GM19023 (cell line): ENCODE data around the gene PPP1R14D.

Experiments used
- ATAC-seq: cut with Tn5 transposase; IDR thresholded peaks from one replicate; pipeline ENCODE4 v1.9.1; 2021; ENCODE audit warnings: mild to moderate bottlenecking, moderate library complexity; ENCODE audit not compliant: unreplicated experiment

The PPP1R14D gene

DNA sequence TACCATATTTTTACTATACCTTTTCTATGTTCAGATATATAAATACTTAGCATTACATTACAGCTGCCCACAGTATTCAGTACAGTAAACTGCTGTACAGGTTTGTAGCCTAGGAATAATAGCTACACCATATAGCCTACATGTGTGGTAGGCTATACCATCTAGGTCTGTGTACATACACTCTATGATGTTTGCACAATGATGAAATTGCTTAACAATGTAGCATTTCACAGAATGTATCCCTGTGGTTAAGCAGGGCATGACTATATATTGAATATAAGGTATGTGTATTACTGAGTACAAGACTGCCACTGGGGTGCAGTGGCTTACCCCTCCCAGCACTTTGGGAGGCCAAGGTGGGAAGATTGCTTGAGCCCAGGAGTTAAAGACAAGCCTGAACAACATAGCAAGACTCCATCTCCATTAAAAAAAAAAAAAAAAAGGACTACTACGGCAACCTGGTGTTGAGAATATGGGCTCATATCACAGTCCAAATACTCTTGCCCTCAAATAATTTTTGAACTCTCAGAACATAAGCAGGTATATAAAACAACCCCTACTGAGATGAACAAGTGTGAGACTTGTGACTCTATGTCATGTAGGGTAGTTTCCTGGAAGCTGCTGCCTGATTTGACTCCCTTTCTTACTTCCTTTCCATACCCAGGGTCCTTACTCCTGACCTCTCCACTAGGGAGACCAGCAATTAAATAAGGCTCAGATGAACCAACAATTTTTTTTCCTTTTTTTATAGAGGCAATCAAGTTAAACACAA is 4.8 kb downstream of the PPP1R14D start:
- no peak for ATAC-seq

GRCh38 chr15:40821195-40821594 is 7.3 kb downstream of the PPP1R14D start:
- ATAC-seq: no peak

GRCh38 chr15:40819048-40819447 is 9.5 kb downstream of the PPP1R14D start:
- no peak for ATAC-seq

DNA sequence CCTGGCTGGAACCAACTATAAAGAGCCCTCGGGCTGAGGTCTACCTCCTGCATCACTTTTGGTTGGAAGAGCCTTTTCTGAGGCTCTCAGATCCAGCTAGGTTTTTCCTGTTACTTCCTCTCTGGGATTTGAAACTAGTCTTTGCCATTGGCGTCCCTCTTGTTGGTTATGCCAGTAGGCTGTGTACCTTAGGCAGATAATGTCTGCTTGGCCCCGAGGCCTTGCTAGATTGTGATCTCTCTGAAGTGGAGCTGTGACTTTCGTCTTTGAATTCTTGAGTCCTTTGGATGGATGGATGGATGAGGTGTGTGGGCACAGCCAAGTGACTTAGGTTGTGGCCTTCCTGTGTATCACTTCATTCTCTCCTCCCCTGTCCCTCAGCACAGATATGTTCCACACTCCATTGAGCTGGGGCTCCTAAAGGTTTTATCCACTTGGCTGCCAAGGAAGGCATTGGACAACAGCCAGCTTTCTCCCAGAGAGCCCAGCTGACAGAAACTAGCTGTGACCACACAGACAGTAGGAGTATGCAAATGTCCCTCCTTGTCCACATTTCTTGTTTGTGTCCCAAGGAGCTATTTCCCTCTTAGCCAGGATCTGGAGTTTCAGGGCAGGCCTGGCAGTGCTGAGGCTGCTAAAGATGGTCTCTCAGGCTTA is 13.3 kb downstream of the PPP1R14D start:
- ATAC-seq: no peak

DNA sequence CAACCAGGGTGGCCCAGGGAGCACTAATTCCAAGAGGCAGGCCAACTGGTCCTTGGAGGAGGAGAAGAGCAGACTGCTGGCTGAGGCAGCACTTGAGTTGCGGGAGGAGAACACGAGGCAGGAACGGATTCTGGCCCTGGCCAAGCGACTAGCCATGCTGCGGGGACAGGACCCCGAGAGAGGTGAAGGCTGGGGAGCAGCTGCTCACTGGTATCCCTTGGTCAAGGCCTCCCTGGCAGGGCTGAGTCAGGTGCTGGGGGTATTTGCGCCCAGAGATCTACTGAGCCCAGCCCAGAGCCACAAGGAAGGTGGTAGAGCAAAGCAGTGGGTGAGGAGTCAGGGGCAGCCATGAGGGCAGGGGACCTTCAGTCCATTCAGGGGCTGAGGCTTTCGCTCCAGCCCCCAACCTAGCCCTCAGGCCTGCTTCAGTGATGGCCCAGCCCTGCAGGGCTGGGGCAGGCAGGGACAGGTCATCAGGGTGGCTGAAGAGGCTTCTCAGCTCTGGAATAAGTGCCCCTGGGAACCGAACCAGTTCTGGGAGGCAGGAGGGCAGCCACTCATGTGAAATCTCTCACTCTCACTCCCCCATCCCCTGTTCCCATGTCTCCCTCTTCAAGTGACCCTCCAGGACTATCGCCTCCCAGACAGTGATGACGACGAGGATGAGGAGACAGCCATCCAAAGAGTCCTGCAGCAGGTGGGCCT is 15.6 kb downstream of the PPP1R14D start:
- no peak for ATAC-seq

GRCh38 chr15:40808861-40809450 is 19.6 kb downstream of the PPP1R14D start:
- ATAC-seq: no peak

DNA sequence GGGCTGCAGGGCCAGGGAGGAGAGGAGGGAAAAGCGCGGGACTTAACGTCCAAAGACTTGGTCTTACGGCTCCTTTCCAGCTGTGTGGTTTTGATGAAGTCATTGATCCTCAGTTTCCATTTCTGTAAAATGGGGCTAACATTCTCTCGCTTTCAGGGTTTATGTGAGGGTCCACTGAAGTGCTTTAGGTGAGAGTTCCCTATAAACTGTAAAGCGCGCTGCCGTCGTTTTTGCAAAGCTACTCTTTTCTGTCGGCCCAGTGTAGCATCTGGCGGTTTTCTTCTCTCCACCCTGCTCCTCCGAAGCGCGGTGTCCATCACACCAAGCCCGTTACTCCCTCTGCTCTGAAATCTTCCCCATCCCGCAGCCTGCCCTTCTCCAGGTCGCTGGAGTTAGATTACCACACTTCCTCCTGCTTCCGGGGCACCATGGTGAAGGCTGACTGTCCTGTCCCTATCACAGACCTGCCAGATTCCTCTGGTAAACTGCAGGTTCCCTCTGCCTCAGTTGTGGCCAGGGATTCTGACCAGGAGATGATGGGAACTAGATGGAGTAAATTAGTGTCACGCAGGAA is 20.5 kb downstream of the PPP1R14D start:
- no peak for ATAC-seq

DNA sequence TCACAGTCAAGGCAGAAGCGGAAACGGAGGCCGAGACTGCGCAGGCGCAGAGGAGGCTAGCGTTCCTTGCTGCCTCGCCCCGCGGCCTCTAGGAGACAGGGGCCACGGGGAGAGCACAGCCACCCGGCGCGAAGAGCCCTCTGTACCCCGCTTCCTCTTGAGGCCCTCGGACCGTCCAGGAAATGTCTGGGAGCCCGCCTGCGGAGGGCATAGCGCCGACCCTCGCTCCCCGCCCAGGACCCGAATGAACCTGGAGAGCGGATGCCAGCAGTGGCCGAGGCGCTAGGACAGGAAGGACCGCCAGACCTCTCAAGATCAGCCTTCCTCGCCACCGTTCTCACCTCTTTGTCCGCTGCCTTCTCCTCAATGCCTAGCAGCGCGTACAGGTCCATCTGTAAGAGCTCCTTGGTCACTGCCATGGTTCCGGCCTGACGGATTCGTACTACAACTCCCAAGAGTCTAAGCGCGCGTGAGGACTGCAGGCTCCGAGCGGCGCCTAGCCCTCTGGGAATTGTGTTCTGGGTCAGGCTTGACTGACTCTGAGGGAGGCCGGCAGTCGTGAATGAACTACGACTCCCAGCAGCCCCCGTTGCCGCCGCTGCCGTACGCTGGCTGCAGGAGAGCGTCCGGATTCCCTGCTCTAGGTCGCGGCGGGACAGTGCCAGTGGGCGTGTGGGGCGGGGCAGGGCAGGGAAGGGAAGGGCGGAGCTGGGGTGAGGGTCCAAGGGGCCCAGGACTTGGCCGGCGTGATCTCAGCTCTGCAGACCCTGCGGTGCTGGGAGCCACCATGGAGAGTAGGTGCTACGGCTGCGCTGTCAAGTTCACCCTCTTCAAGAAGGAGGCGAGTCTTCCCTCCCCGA is 21.2 kb downstream of the PPP1R14D start, which contains the start of the genes DNAJC17 and ZFYVE19:
TSS of gene DNAJC17 (minus strand) at position 446 of the 860 bp plus-strand sequence. CDS start at position 419, 27 bp downstream.
TSS of gene ZFYVE19 (plus strand) at position 62 of the 860 bp plus-strand sequence. CDS start at position 563, 501 bp downstream.
- ATAC-seq: peak; percentile 93

DNA sequence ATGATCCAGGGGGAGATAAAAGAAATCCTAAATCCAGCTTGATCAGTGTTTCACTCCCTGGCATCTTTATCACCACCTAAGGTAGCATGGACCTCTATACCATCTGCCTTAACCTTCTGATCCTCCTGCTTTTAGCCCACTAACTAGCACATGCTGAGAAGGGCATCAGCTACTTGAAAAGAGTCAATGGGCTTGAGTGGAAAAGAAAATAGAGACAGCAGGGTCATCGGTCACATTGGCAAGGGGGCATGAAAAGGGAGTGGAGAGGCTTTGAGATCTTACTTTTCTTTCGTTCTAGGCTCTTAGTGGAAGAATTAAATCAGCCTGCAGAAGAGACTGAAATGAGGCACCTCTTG is 21.9 kb downstream of the PPP1R14D start:
- ATAC-seq: no peak

DNA sequence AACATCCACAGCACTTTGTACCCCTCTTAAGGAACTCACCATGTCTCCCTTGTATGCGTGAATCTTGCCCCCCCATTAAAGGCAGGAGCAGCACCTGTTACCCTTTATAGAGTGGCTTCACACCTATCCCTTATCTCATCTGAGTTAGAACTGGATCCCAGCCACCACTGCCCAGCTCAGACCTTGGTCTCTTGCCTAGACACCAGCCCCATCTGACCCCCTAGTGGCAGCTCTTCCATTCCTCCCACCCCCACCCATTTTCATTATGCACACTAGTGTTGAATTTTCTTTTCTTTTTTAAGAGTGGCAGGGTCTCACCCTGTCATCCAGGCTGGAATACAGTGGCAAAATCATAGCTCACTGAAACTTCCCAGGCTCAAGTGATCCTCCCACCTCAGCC is 24.8 kb downstream of the PPP1R14D start:
- no peak for ATAC-seq

DNA sequence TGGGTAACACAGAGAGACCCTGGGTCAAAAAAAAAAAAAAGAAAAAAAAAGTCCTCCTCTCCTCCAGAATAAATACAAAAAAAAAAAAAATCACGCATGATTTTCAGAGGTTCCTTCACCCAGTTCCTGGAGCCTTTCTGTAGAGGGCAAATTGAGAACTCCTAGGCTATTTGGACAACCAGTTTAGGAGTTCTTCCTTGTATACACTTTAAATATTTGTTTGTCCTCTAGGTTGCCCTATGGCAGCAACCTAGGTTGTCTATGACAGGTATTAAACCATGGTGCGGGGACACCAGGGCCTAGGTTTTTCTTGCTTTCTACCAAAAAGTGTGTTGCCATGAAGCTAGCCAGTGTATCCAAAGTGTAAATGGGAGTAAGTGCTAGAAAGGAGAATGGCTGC is 25.4 kb downstream of the PPP1R14D start:
- ATAC-seq: no peak

DNA sequence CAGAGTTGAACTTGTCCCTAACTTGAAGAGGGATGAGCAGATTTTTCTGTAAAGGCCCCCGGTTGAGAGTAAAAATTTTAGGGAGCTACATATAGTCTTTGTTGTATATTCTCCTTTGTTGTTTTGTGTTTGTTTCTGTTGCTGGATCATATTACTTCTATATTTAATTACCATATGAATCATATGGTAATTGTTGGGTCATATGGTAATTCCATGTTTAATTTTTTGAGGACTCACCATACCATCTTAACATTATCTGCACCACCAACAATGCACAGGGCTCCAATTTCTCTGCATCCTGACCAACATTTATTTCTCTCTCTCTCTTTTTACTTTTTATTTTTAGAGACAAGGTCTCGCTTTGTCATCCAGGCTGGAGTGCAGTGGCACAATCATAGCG is 29.0 kb downstream of the PPP1R14D start:
- ATAC-seq: no peak

DNA sequence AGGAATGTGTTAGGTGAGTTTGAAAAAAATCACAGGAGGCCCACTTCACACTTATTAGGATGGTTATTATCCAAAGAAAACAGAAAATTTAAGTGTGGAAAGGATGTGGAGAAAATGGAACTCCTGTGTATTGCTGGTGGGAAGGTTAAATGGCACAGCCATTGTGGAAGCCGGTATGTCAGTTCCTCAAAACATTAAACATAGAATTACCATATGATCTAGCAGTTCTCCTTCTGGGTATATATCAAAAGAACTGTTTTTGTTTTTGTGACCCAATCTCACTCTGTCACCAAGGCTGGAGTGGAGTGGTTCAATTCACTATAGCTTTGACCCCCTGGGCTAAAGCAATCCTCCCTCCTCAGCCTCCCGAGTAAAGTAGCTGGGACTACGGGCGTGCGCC is 32.0 kb downstream of the PPP1R14D start:
- ATAC-seq: no peak

DNA sequence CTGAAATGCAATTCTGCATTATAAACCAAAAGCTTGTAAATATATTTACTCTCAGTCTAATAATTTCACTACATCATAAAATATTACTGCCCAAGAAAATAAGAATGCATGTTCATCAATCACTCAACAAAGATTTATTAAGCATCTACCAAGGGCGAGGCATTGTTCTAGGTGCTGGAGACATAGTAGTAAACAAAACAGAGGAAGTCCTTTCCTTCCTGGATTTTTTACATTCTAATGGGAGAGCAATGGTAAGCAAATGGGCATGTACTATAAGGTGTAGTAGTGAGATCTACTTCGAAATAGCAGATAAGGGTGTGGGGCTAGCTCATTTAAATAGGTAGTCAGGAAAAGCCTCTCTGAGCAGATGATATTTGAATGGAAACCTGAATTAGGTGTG is 32.5 kb downstream of the PPP1R14D start:
- no peak for ATAC-seq

- no peak for ATAC-seq
Measured at GRCh38 chr15:40793216-40793989, 35.1 kb downstream of the PPP1R14D start.

DNA sequence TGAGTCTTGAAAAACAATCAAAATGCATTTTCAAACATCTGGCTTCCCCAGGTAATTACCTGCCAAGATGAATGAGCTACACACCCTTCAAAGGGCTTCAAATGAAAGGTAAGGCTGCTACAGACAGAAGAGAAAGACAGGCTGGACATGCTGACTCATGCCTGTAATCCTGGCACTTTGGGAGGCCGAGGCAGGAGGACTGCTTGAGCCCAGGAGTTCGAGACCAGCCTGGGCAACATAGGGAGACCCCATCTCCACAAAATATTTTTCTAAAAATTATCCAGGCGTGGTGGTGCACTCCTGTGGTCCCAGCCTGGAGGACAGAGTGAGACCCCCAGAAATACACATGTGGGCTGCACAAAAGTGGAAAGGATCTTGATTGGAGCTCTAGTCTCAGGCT is 36.1 kb downstream of the PPP1R14D start:
- ATAC-seq: no peak

DNA sequence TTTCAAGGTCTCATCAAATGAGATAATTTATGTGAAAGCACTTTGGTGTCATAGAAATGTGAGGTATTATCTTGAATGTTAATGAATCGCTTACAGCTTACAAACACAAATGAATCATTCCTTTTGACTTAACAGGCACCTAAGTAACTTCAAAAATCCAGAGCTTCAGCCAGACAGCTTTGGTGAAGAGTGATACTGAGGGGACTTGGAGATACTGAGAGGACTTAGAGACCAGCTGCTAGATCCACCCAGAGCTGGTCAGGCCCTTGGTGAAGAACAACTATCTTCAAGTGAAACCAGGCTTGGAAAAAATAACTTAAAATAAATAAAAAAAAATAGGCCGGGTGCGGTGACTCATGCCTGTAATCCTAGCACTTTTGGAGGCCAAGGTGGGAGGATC is 37.8 kb downstream of the PPP1R14D start:
- ATAC-seq: no peak

DNA sequence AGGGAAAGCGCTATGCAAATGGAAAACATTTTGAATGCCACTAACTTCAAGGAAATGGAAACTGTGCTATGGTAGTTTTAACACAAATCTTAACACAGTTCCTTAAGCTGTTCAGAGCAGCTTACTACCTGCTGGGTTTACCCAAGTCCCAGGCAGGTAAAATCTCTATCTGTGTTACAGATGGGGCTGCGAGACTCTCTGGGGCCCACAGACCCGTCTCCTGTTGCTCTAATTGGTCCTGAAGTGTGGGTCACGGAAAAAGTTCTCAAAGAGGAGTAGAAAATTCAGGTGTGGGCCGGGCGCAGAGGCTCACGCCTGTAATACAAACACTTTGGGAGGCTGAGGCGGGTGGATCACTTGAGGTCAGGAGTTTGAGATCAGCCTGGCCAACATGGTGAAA is 38.5 kb downstream of the PPP1R14D start:
- ATAC-seq: no peak

GRCh38 chr15:40789119-40789518 is 39.4 kb downstream of the PPP1R14D start:
- no peak for ATAC-seq
